H9 (cell line): ENCODE measurements around the gene TCEAL8. TPM values are rescaled to one million over a fixed set of nuclear protein-coding genes. Genes with fewer than 3 reads are reported as not detected.

Experiments
- DNase-seq: peaks from one replicate; pipeline ENCODE4 v3.0.0-alpha.2; 2017
- H2AFZ ChIP-seq: one replicate; pipeline ENCODE4 v1.6.1; 2013; ENCODE audit warnings: mild to moderate bottlenecking, low read length, control low read depth, moderate library complexity
- H2AK5ac ChIP-seq: 2 replicates; pipeline ENCODE4 v1.6.1; 2013; ENCODE audit warnings: low read length, control low read depth, mixed read lengths; ENCODE audit not compliant: insufficient read length
- H2BK120ac ChIP-seq: one replicate; pipeline ENCODE4 v1.6.1; 2013; ENCODE audit warnings: low read depth, mild to moderate bottlenecking, low read length, control low read depth, inconsistent platforms; ENCODE audit not compliant: poor library complexity, severe bottlenecking
- H2BK12ac ChIP-seq: 2 replicates; pipeline ENCODE4 v1.6.1; 2013; ENCODE audit warnings: low read length, control low read depth, mixed read lengths, low read depth; ENCODE audit not compliant: insufficient read length
- H2BK15ac ChIP-seq: 2 replicates; pipeline ENCODE4 v1.6.1; 2013; ENCODE audit warnings: low read depth, low read length, control low read depth
- H2BK20ac ChIP-seq: one replicate; pipeline ENCODE4 v1.6.1; 2013; ENCODE audit warnings: low read depth, mild to moderate bottlenecking, low read length, control low read depth, inconsistent platforms; ENCODE audit not compliant: poor library complexity, severe bottlenecking
- H2BK5ac ChIP-seq: 2 replicates; pipeline ENCODE4 v1.6.1; 2013; ENCODE audit warnings: low read length, control low read depth, mixed read lengths; ENCODE audit not compliant: insufficient read length
- H3K14ac ChIP-seq: 2 replicates; pipeline ENCODE4 v1.6.1; 2013; ENCODE audit warnings: low read length, control low read depth; ENCODE audit not compliant: insufficient read depth
- H3K18ac ChIP-seq: 2 replicates; pipeline ENCODE4 v1.6.1; 2013; ENCODE audit warnings: low read depth, mild to moderate bottlenecking, mixed read lengths, low read length, control low read depth; ENCODE audit not compliant: insufficient read length
- H3K23ac ChIP-seq: 2 replicates; pipeline ENCODE4 v1.6.1; 2013; ENCODE audit warnings: low read length, control low read depth, mixed read lengths, low read depth; ENCODE audit not compliant: insufficient read length
- H3K23me2 ChIP-seq: 2 replicates; pipeline ENCODE4 v1.6.1; 2013; ENCODE audit warnings: low read depth, mild to moderate bottlenecking, mixed read lengths, low read length, control low read depth; ENCODE audit not compliant: insufficient read length, poor library complexity, severe bottlenecking
- H3K27ac ChIP-seq: 2 replicates; pipeline ENCODE4 v1.5.1; 2013; ENCODE audit warnings: low read length, control low read depth, mixed read lengths, low read depth; ENCODE audit not compliant: insufficient read length
- H3K27me3 ChIP-seq: 2 replicates; pipeline ENCODE4 v1.6.1; 2013; ENCODE audit warnings: low read length, control low read depth, inconsistent platforms; ENCODE audit not compliant: insufficient read depth
- H3K4ac ChIP-seq: 2 replicates; pipeline ENCODE4 v1.6.1; 2013; ENCODE audit warnings: low read depth, mild to moderate bottlenecking, control low read depth, inconsistent platforms, low read length, moderate library complexity
- H3K4me1 ChIP-seq: 2 replicates; pipeline ENCODE4 v1.6.1; 2013; ENCODE audit warnings: low read length, control low read depth, inconsistent platforms; ENCODE audit not compliant: insufficient read depth
- H3K4me2 ChIP-seq: 2 replicates; pipeline ENCODE4 v1.6.1; 2013; ENCODE audit warnings: low read length, control low read depth, mixed read lengths; ENCODE audit not compliant: insufficient read length, insufficient read depth
- H3K56ac ChIP-seq: 2 replicates; pipeline ENCODE4 v1.6.1; 2013; ENCODE audit warnings: low read depth, mild to moderate bottlenecking, mixed read lengths, low read length, control low read depth; ENCODE audit not compliant: insufficient read length
- H3K79me1 ChIP-seq: 2 replicates; pipeline ENCODE4 v1.6.1; 2013; ENCODE audit warnings: low read depth, mild to moderate bottlenecking, moderate library complexity, low read length, control low read depth, inconsistent platforms; ENCODE audit not compliant: insufficient read depth, poor library complexity, severe bottlenecking
- H3K79me2 ChIP-seq: 2 replicates; pipeline ENCODE4 v1.6.1; 2013; ENCODE audit warnings: low read length, control low read depth, inconsistent platforms; ENCODE audit not compliant: insufficient read depth
- H3K9ac ChIP-seq: 2 replicates; pipeline ENCODE4 v1.6.1; 2013; ENCODE audit warnings: low read length, control low read depth, mixed read lengths; ENCODE audit not compliant: insufficient read length; ENCODE audit errors: extremely low read depth
- H3K9me3 ChIP-seq: one replicate; pipeline ENCODE4 v1.6.1; 2013; ENCODE audit warnings: low read depth, low read length, inconsistent platforms; ENCODE audit not compliant: control insufficient read depth
- H3T11ph ChIP-seq: one replicate; pipeline ENCODE4 v1.6.1; 2013; ENCODE audit warnings: mild to moderate bottlenecking, low read length, control low read depth, inconsistent platforms
- H4K20me1 ChIP-seq: one replicate; pipeline ENCODE4 v1.6.1; 2013; ENCODE audit not compliant: control insufficient read depth, insufficient read length, insufficient read depth
- H4K5ac ChIP-seq: 2 replicates; pipeline ENCODE4 v1.6.1; 2013; ENCODE audit warnings: low read depth, mild to moderate bottlenecking, mixed read lengths, low read length, control low read depth; ENCODE audit not compliant: insufficient read length
- H4K8ac ChIP-seq: replicated peaks from 2 replicates; pipeline ENCODE4 v1.6.1; 2013; ENCODE audit warnings: low read length, control low read depth, mixed read lengths, low read depth; ENCODE audit not compliant: insufficient read length
- H4K91ac ChIP-seq: 2 replicates; pipeline ENCODE4 v1.6.1; 2013; ENCODE audit warnings: low read depth, mild to moderate bottlenecking, moderate library complexity, mixed read lengths, low read length, control low read depth; ENCODE audit not compliant: insufficient read length
- H3K27ac Mint-ChIP-seq, 3 experiments: 2 replicates in 2 of 3; 3 replicates in 1 of 3; pipeline ENCODE4 v1.8.0; 2020 to 2021; ENCODE audit warnings: mixed read lengths in 3 of 3, mild to moderate bottlenecking in 1 of 3, moderate library complexity in 1 of 3
- H3K27me3 Mint-ChIP-seq: 2 replicates; pipeline ENCODE4 v1.8.0; 2021; ENCODE audit warnings: low read depth, mild to moderate bottlenecking, moderate library complexity, mixed read lengths
- H3K36me3 Mint-ChIP-seq, 3 experiments: 2 replicates in 2 of 3; 3 replicates in 1 of 3; pipeline ENCODE4 v1.8.0; 2020 to 2021; ENCODE audit warnings: low read depth in 3 of 3, mixed read lengths in 3 of 3; ENCODE audit not compliant: insufficient read depth in 1 of 3
- H3K4me1 Mint-ChIP-seq, 2 experiments: 2 replicates each; pipeline ENCODE4 v1.8.0; 2020; ENCODE audit warnings: mixed read lengths in 2 of 2
- H3K4me3 Mint-ChIP-seq, 2 experiments: 2 replicates in 1 of 2; 3 replicates in 1 of 2; pipeline ENCODE4 v1.8.0; 2020 to 2021; ENCODE audit warnings: mild to moderate bottlenecking in 2 of 2, mixed read lengths in 2 of 2, moderate library complexity in 1 of 2
- H3K9me3 Mint-ChIP-seq, 2 experiments: 2 replicates in 1 of 2; 3 replicates in 1 of 2; pipeline ENCODE4 v1.8.0; 2020; ENCODE audit warnings: mild to moderate bottlenecking in 2 of 2, mixed read lengths in 2 of 2, moderate library complexity in 1 of 2
- WGBS: extraction: QIAGEN DNeasy Blood & Tissue Kit; methylation state at CpG from one replicate; pipeline ENCODE4 v1.1.7; 2013; ENCODE audit warnings: missing lambda C conversion rate, low lambda C conversion rate, mixed read lengths; ENCODE audit not compliant: insufficient read length; ENCODE audit errors: extremely low coverage; 5-methylcytosine and 5-hydroxymethylcytosine counted together
- total RNA-seq: library from RNA; stranded (reverse); gene quantifications from 2 replicates; pipeline ENCODE4 v1.2.1, GENCODE V29; 2021
- TF ChIP-seq, protein P1 (sequence below): fragments of 200-600 bp; sonication (generic); conservative IDR thresholded peaks from 3 replicates; pipeline ENCODE4 v1.8.0; 2021; ENCODE audit warnings: antibody characterized with exemption, mild to moderate bottlenecking

TCEAL8 gene
- total RNA-seq, 1 experiment from 2014 or later: 78.1 TPM

DNA sequence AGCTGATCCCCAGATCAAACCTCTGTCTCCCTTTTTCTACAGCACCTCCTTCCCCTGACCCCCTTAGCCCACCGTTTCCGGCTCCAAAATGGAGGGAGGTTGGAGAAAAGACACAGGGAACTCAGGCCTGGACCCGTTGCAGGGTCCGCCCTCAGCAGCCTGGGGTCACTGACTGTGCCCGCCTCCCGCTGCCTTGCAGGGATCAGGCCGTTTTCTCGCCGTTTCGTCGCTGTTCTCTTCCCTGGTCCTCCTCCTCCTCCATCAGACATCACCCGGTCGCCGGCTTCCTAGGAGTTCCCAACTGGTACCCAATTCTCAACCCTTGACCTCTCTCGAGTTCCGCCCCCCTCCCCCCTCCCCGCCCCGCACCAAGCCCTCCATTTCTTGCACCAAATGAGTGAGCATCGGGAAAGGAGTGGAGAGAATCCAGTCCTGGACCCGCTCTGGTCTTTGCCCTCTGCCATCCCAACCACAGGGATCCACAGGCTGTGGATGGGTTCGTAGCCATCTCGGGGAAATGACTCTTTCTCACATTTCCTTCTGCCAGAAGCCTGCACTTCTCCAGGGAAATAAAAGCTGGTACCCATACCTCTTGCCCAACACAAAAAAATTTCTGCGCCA lies 21.1 kb upstream of the TCEAL8 start:
- H2BK12ac ChIP-seq: no peak overlapping the region
- TF ChIP-seq, protein P1, sequence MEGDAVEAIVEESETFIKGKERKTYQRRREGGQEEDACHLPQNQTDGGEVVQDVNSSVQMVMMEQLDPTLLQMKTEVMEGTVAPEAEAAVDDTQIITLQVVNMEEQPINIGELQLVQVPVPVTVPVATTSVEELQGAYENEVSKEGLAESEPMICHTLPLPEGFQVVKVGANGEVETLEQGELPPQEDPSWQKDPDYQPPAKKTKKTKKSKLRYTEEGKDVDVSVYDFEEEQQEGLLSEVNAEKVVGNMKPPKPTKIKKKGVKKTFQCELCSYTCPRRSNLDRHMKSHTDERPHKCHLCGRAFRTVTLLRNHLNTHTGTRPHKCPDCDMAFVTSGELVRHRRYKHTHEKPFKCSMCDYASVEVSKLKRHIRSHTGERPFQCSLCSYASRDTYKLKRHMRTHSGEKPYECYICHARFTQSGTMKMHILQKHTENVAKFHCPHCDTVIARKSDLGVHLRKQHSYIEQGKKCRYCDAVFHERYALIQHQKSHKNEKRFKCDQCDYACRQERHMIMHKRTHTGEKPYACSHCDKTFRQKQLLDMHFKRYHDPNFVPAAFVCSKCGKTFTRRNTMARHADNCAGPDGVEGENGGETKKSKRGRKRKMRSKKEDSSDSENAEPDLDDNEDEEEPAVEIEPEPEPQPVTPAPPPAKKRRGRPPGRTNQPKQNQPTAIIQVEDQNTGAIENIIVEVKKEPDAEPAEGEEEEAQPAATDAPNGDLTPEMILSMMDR: no peak
- no peak overlapping the region for H3K27ac ChIP-seq
- no peaks in the 10 kb centered on the region for H4K20me1 ChIP-seq
- H2BK20ac ChIP-seq: no peak overlapping the region
- Mint-ChIP-seq H3K27me3 (peaks cover 18% of the 10 kb centered on the region), H3K4me1 (peaks cover 0 to 4% of the 10 kb centered on the region in 2 experiments; a peak in 1 of 4 replicates), H3K36me3 (peaks cover 0 to 3% (median 0%) of the 10 kb centered on the region in 3 experiments; a peak in 2 of 7 replicates), H3K9me3 (peaks cover 0 to 72% of the 10 kb centered on the region in 2 experiments; a peak in 4 of 5 replicates), H3K4me3 (peak overlapping the region in 1 of 2 experiments; percentile 72; a peak in 3 of 5 replicates), H3K27ac (no peak overlapping the region)
- no peak overlapping the region for H2AK5ac ChIP-seq
- H2BK5ac ChIP-seq: no peak overlapping the region
- no peak overlapping the region for H3T11ph ChIP-seq
- no peaks in the 10 kb centered on the region for H3K9me3 ChIP-seq
- WGBS: no CpG with 5 or more reads among the region's 23 CpGs
- no peaks in the 10 kb centered on the region for H3K79me2 ChIP-seq
- no peak overlapping the region for H2BK120ac ChIP-seq
- no peak overlapping the region for H3K9ac ChIP-seq
- no peak overlapping the region for H2BK15ac ChIP-seq
- no peaks in the 10 kb centered on the region for H3K27me3 ChIP-seq
- H3K56ac ChIP-seq: no peak overlapping the region
- no peaks in the 10 kb centered on the region for H3K4me1 ChIP-seq
- H4K91ac ChIP-seq: no peak overlapping the region
- no peak overlapping the region for H3K4ac ChIP-seq
- no peak overlapping the region for H4K8ac ChIP-seq
- no peak for DNase-seq
- no peak overlapping the region for H4K5ac ChIP-seq
- no peak overlapping the region for H3K23ac ChIP-seq
- no peak overlapping the region for H3K18ac ChIP-seq
- H3K4me2 ChIP-seq: peak overlapping the region; percentile 27
- H3K23me2 ChIP-seq: no peaks in the 10 kb centered on the region
- H2AFZ ChIP-seq: no peak overlapping the region
- H3K14ac ChIP-seq: no peak overlapping the region
- H3K79me1 ChIP-seq: no peaks in the 10 kb centered on the region
